ENCODE measurements around the gene ECM1.

GRCh38 chr1:150559656-150560010 is 51.7 kb downstream of the ECM1 start:
- TF ChIP-seq CTCF (IDR thresholded peaks at IDR 0.05; ENCODE audit: extremely low read depth in 1 of 2, insufficient read depth in 1 of 2, low read depth in 1 of 2, low read length in 2 of 2) (no peak), POLR2A (IDR thresholded peaks at IDR 0.05; ENCODE audit: low read depth, low read length) (no peak), POLR2AphosphoS5 (IDR thresholded peaks at IDR 0.05; ENCODE audit: insufficient read depth, low read depth, low read length) (no peak), MAX (IDR thresholded peaks at IDR 0.05; ENCODE audit: insufficient read depth, insufficient read length) (no peak), EZH2 (IDR thresholded peaks at IDR 0.05; ENCODE audit: borderline replicate concordance, low read depth, low read length, severe bottlenecking) (no peak), MYC (IDR thresholded peaks at IDR 0.05; ENCODE audit: low read depth, low read length) (no peak)
